IMR-90 (cell line): ENCODE data around the gene FAM177B. TPM values are rescaled to one million over a fixed set of nuclear protein-coding genes. Genes with fewer than 3 reads are reported as not detected.

Experiments
- ATAC-seq: fragments of 200-7000 bp; cut with Tn5 transposase; 2 replicates; pipeline ENCODE4 v1.9.1; 2020; ENCODE audit warnings: low read depth, mild to moderate bottlenecking, moderate library complexity
- BruUV-seq: library from RNA; stranded (reverse); fragments of 400-500 nt; replicated peaks from 2 replicates; lab custom pipeline; 2021; lab: Mats Ljungman, UMichigan
- CTCF ChIA-PET: fragments of 300-600 bp; formaldehyde crosslinking; extraction: SDS; loops from one replicate; lab custom pipeline; 2021; ENCODE audit warnings: antibody characterized with exemption; lab: Yijun Ruan, JAX
- POLR2A ChIA-PET: fragments of 300-600 bp; sonication (Branson Sonifier 250); formaldehyde crosslinking; loops from one replicate; lab custom pipeline; 2022; ENCODE audit warnings: antibody characterized with exemption; ENCODE audit not compliant: unreplicated experiment; lab: Charles Lee
- DNase-seq: peaks from one replicate; pipeline ENCODE4 v3.0.0; 2013
- H2AFZ ChIP-seq: replicated peaks from 2 replicates; pipeline ENCODE3; 2013; ENCODE audit warnings: low read length, mild to moderate bottlenecking; ENCODE audit not compliant: poor library complexity
- H2AK5ac ChIP-seq: 2 replicates; pipeline ENCODE4 v1.6.1; 2013; ENCODE audit warnings: low read depth, low read length, inconsistent platforms
- H2AK9ac ChIP-seq: replicated peaks from 2 replicates; pipeline ENCODE3; 2013; ENCODE audit warnings: mild to moderate bottlenecking, low read depth, low read length, moderate library complexity; ENCODE audit not compliant: poor library complexity
- H2BK120ac ChIP-seq: 2 replicates; pipeline ENCODE4 v1.6.1; 2013; ENCODE audit warnings: low read depth, low read length, inconsistent platforms
- H2BK15ac ChIP-seq: 3 replicates; pipeline ENCODE4 v1.6.1; 2013; ENCODE audit warnings: low read depth, low read length, inconsistent platforms
- H2BK20ac ChIP-seq: 2 replicates; pipeline ENCODE4 v1.6.1; 2013; ENCODE audit warnings: low read depth, mild to moderate bottlenecking, inconsistent platforms, low read length, moderate library complexity
- H2BK5ac ChIP-seq: 2 replicates; pipeline ENCODE4 v1.6.1; 2013; ENCODE audit warnings: mild to moderate bottlenecking, low read depth, low read length, inconsistent platforms; ENCODE audit not compliant: poor library complexity, severe bottlenecking
- H3K14ac ChIP-seq: replicated peaks from 2 replicates; pipeline ENCODE4 v1.6.1; 2013; ENCODE audit warnings: low read depth, low read length, inconsistent platforms
- H3K18ac ChIP-seq: 2 replicates; pipeline ENCODE4 v1.6.1; 2013; ENCODE audit warnings: low read depth, low read length, control low read depth
- H3K23ac ChIP-seq: 2 replicates; pipeline ENCODE4 v1.6.1; 2013; ENCODE audit warnings: low read depth, low read length, inconsistent platforms
- H3K27ac ChIP-seq: 2 replicates; pipeline ENCODE4 v1.5.1; 2013; ENCODE audit warnings: mild to moderate bottlenecking, control low read depth, low read length; ENCODE audit not compliant: insufficient read depth
- H3K27me3 ChIP-seq: 2 replicates; pipeline ENCODE4 v1.6.1; 2013; ENCODE audit warnings: low read length; ENCODE audit not compliant: control insufficient read depth, insufficient read depth
- H3K36me3 ChIP-seq: 2 replicates; pipeline ENCODE4 v1.6.1; 2013; ENCODE audit warnings: low read length, mixed read lengths; ENCODE audit not compliant: control insufficient read depth, insufficient read depth
- H3K4ac ChIP-seq: 2 replicates; pipeline ENCODE4 v1.6.1; 2013; ENCODE audit warnings: low read depth, low read length, inconsistent platforms
- H3K4me1 ChIP-seq: 2 replicates; pipeline ENCODE4 v1.6.1; 2013; ENCODE audit warnings: low read length, mixed read lengths; ENCODE audit not compliant: control insufficient read depth, insufficient read depth
- H3K4me2 ChIP-seq: 2 replicates; pipeline ENCODE4 v1.6.1; 2013; ENCODE audit warnings: low read depth, mild to moderate bottlenecking, control low read depth, low read length, moderate library complexity
- H3K4me3 ChIP-seq: 2 replicates; pipeline ENCODE4 v1.5.1; 2013; ENCODE audit warnings: low read depth, mild to moderate bottlenecking, control low read depth, low read length, moderate library complexity; ENCODE audit not compliant: insufficient read depth
- H3K56ac ChIP-seq: 2 replicates; pipeline ENCODE4 v1.6.1; 2013; ENCODE audit warnings: low read length, inconsistent platforms; ENCODE audit not compliant: insufficient read depth; ENCODE audit errors: extremely low read depth
- H3K79me1 ChIP-seq, 2 experiments: 2 replicates each; pipeline ENCODE4 v1.6.1; 2013; ENCODE audit warnings: low read length in 2 of 2, inconsistent platforms in 1 of 2, low read depth in 1 of 2
- H3K9ac ChIP-seq: 2 replicates; pipeline ENCODE4 v1.6.1; 2013; ENCODE audit warnings: low read depth, low read length, control low read depth
- H3K9me1 ChIP-seq: 2 replicates; pipeline ENCODE4 v1.6.1; 2013; ENCODE audit warnings: low read length, inconsistent platforms; ENCODE audit not compliant: insufficient read depth
- H3K9me3 ChIP-seq: 2 replicates; pipeline ENCODE4 v1.6.1; 2013; ENCODE audit warnings: low read length; ENCODE audit not compliant: control insufficient read depth, insufficient read depth
- H4K20me1 ChIP-seq: 2 replicates; pipeline ENCODE4 v1.6.1; 2013; ENCODE audit warnings: low read length, inconsistent platforms; ENCODE audit not compliant: insufficient read depth
- H4K5ac ChIP-seq: 2 replicates; pipeline ENCODE4 v1.6.1; 2013; ENCODE audit warnings: mild to moderate bottlenecking, low read depth, low read length, control low read depth
- H4K8ac ChIP-seq, 2 experiments: 2 replicates each; pipeline ENCODE4 v1.6.1; 2013; ENCODE audit warnings: low read depth in 2 of 2, low read length in 2 of 2, control low read depth in 1 of 2, inconsistent platforms in 1 of 2
- H4K91ac ChIP-seq: 2 replicates; pipeline ENCODE4 v1.6.1; 2013; ENCODE audit warnings: low read depth, low read length, inconsistent platforms; ENCODE audit not compliant: insufficient read depth
- ELK1 ChIP-seq: fragments of 150-350 bp; IDR thresholded peaks from 2 replicates; pipeline ENCODE4 v1.6.1; 2016; ENCODE audit warnings: low read depth, mild to moderate bottlenecking, low read length, moderate library complexity, borderline replicate concordance
- RAD21 ChIP-seq: IDR thresholded peaks from 2 replicates; pipeline ENCODE4 v1.6.1; 2012; ENCODE audit warnings: low read length, improper control_type of control experiment
- whole genome bisulfite sequencing, 2 experiments: methylation state at CpG; one replicate each; pipeline versions ENCODE4 v1.1.5 to v1.1.7; 2013; ENCODE audit warnings: missing lambda C conversion rate in 2 of 2; ENCODE audit not compliant: insufficient read length in 1 of 2; ENCODE audit errors: extremely low coverage in 2 of 2; 5-methylcytosine and 5-hydroxymethylcytosine counted together
- dilution Hi-C: fragments of 300-500 bp; cut with HindIII; formaldehyde crosslinking; loops from one replicate; pipeline ENCODE4 v1.14.3; 2018; ENCODE audit warnings: low sequenced_read_pairs; ENCODE audit not compliant: unreplicated experiment
- in situ Hi-C: fragments of 300-500 bp; cut with MboI; formaldehyde crosslinking; loops from 3 replicates; pipeline ENCODE4 v1.14.3; 2019; ENCODE audit warnings: low sequenced_read_pairs, inconsistent platforms, mixed read lengths
- intact Hi-C: fragments of 100-400 bp; cut with micrococcal nuclease; formaldehyde crosslinking; loops from 2 replicates; pipeline ENCODE4 v1.10.0; 2022
- polyA plus RNA-seq, 3 experiments: library from polyadenylated mRNA; depleted of rRNA; stranded (reverse); fragments of >200 nt; gene quantifications; 2 replicates each; pipeline ENCODE4 v1.2.3, GENCODE V29; 2012; ENCODE audit warnings: low replicate concordance in 1 of 3
- total RNA-seq: library from RNA; depleted of rRNA; stranded (reverse); fragments of >200 nt; gene quantifications from 2 replicates; pipeline ENCODE4 v1.2.3, GENCODE V29; 2012

FAM177B gene
- total and polyA plus RNA-seq, 2 of the 4 experiments (the other 2 are of a cell fraction): not detected

- ATAC-seq: no peak
- H4K5ac ChIP-seq: no peak overlapping the region
- H4K8ac ChIP-seq: no peak overlapping the region
- no peak overlapping the region for H3K27ac ChIP-seq
- ChIA-PET CTCF (interaction anchor here (0.6 to 0.8 kb wide), 2 partner anchors 361 to 1850 kb away, joined by 3 to 4 read pairs; partner anchors contain the start of gene HLX), POLR2A (no interaction called here)
- intact Hi-C loops: no loop called here
- no peak overlapping the region for H2BK15ac ChIP-seq
- H3K56ac ChIP-seq: no peak overlapping the region
- H3K9me3 ChIP-seq: no peaks in the 10 kb centered on the region
- no peak overlapping the region for H2AK9ac ChIP-seq
- H3K4me1 ChIP-seq: no peaks in the 10 kb centered on the region
- H4K91ac ChIP-seq: no peak overlapping the region
- dilution Hi-C loops: no loop called here
- no peak overlapping the region for H2AK5ac ChIP-seq
- no peak overlapping the region for H3K14ac ChIP-seq
- no peaks in the 10 kb centered on the region for H3K9me1 ChIP-seq
- H2AFZ ChIP-seq: no peak overlapping the region
- no TSS peak for BruUV-seq
- no peak overlapping the region for H3K4ac ChIP-seq
- H2BK120ac ChIP-seq: no peak overlapping the region
- H3K79me1 ChIP-seq: no peaks in the 10 kb centered on the region; a peak in 1 of 4 replicates
- no peaks in the 10 kb centered on the region for H3K27me3 ChIP-seq
- H3K18ac ChIP-seq: no peak overlapping the region
- no peak overlapping the region for H2BK5ac ChIP-seq
- H3K9ac ChIP-seq: no peak overlapping the region
- H3K36me3 ChIP-seq: peaks cover 28% of the 10 kb centered on the region
- H4K20me1 ChIP-seq: no peaks in the 10 kb centered on the region
- TF ChIP-seq ELK1 (no peak), RAD21 (no peak)
- no peak for DNase-seq
- no peak overlapping the region for H3K23ac ChIP-seq
- no peak overlapping the region for H3K4me3 ChIP-seq
- H3K4me2 ChIP-seq: no peak overlapping the region
- in situ Hi-C loops: no loop called here
- H2BK20ac ChIP-seq: no peak overlapping the region
- WGBS, 2 experiments: no CpG with 5 or more reads among the region's 1 CpG
These were observed 8.3 kb upstream of the FAM177B start for GRCh38 chr1:222728746-222729145.
